ENCODE data around the gene CD2AP.
"Not testable (repeated sequence)": the region's sequence is repeated elsewhere in the genome, so short reads cannot be mapped to it uniquely, and the experiment has no call there.

The CD2AP gene

DNA sequence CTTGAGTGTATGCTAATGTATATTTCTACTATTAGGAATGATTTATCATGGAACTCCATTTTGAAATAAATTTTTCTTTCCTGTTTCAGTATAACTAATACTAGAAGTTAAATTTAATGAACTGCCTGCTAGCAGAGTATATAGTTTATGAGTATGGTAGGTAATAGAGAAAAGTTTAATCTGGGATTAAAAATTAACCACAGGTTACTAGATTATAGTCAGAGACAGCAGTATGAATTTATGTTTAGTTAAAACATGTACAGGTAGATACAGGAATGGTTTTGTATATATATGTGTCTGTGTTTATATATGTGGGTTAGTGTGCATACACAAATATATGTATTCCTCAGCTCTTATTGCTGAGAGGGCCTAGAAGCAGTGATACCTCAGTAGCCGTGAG lies 32.3 kb downstream of the CD2AP start:
- no peak for DNase-seq

DNA sequence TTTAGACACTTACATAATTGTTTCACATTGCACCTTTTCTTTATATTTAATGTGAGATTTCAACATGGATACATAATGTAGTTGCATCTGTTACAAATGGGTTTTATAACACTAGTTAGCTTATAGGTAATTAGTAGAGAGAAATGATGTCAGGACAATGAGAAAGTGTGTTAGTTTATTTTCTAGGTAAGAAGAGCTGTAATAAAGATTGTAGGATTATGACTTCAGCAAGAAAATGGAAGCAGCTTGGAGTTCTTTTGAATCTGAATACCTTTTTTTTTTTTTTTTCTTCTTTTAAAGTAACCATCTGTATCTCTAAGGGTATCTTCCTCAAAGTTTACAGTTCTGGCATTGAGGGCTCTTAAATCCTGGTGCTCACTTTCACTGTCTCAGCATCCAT lies 35.3 kb downstream of the CD2AP start:
- peak in 1 of 2 experiments; percentile 5 for DNase-seq

- DNase-seq: no peak
These were observed 41.7 kb downstream of the CD2AP start for GRCh38 chr6:47519279-47519678.

DNA sequence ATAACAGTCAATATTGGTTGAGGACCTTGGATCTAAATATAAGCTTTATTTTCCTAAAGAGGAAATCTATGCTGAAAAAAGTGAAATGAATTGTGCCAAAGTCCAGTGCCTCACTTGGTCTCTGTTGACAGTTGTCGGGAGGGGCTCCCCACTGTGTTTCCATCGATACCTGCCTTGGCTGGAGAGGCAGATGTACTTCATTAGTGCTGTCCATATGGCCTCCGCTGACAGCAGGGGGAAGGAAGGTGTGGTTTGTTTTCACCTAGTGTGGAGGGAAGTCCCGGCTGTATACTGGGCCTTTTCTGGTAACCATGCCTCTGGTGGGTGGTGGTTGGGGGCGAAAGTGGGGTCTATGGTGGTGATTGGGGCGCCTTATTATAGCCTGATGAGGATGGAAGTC lies 42.7 kb downstream of the CD2AP start:
- no peak for DNase-seq

GRCh38 chr6:47521961-47522360 lies 44.4 kb downstream of the CD2AP start:
- no peak for DNase-seq

DNA sequence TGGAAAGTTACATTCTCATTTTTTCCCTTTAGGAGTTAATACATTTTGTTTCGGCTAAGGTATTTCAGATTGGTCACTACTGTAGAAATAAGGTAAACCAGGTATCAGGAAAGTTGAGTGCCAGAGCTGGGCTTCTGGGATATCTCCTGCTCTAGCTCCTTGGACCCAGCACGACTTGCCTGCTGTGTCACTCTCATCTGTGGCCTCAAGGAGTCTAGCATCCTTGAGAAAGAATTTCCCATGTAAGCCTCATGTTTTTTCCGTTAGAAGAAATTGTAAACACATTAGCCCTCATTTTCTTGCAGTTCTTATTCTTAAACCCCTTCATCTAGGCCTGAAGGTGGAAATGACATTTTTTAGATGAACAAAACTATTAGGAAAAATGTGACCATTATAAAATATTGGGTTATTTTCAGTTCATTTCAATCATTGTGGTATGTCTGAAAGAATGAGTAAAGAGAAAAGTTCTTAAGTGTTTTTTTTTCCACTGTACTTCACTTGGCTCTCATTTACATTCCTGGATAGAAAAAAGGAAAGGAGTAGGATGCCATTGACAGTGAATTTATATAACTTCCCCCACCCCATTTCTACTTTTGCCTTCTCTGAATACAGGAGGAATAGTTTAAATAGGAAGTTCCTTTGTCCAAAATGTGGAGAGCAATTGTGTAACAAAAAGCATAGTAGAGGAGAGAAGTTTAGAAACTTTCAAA lies 46.7 kb downstream of the CD2AP start:
- no peak for DNase-seq

GRCh38 chr6:47525330-47526057 lies 47.9 kb downstream of the CD2AP start:
- no peak for DNase-seq

- DNase-seq: no peak
These were observed 49.7 kb downstream of the CD2AP start for GRCh38 chr6:47527274-47527673.

- DNase-seq: no peak
These were observed 52.1 kb downstream of the CD2AP start for GRCh38 chr6:47529734-47530133.

- no peak for DNase-seq
These were observed 55.5 kb downstream of the CD2AP start for GRCh38 chr6:47532981-47533585.

DNA sequence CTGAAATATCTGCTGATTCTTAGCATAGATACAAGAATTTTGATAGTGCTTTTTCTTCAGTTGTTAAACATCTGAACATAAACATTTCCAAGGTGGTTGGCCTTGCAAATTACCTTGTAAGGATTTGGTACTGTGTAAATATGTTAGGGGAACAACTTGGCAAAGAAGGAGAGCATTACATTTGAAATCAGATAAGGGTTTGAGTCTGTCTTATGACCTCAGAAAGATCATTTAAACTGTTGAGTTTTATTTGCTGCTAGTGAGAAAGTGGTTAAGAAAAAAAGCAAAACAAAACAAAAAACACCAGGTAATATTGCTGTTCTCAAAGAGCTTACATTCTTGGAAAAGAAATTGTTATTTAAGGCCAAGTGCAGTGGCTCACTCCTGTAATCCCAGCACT lies 56.5 kb downstream of the CD2AP start:
- no peak for DNase-seq

- DNase-seq: no peak
These were observed 58.0 kb downstream of the CD2AP start for GRCh38 chr6:47535316-47536225.

DNA sequence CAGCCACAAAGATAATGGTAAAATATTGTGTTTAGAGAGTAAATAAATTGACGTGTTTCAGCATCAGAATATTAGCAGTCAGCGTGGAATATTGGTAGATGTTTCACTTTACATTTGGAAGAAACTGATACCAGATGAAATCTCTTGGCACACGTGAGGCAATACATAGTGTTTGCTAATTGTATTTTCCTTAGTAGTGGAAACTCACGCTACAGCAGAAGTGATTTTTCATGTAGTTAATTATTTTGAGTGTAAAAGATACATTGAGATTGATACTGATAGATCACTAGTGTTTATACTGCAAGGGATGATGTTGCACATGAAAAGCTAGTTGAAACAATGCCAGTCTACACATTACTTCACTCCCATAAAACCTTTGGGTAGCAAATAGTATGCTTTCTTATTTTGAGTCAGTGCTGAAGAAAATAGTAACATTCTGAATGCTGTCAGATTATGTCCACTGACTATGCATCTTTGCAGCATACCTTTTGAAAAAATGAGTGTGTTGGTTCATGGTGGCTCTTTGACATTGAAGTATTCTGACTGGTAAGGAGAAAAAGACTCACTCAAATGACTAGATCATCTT lies 59.3 kb downstream of the CD2AP start:
- DNase-seq: no peak

DNA sequence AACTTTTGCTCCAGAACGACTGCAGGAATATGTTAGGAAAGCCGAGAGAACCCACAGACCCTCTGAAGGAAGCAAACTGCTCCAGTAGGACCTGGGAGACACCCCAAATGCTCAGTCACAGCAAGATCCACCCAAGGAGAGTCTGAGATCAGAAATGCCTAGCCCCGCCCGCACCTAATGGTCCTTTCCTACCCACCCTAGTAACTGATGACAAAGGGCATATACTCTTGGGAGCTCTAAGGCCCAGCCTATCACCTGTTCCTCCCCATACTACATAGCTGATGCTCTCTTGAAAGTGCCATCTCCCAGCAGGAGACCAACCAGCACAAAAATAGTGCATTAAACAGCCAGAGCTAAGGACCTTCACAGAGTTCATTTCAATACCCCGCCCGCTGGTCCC lies 67.6 kb downstream of the CD2AP start:
- DNase-seq: no peak

- DNase-seq: no peak
These were observed 74.1 kb downstream of the CD2AP start for GRCh38 chr6:47551670-47552069.

DNA sequence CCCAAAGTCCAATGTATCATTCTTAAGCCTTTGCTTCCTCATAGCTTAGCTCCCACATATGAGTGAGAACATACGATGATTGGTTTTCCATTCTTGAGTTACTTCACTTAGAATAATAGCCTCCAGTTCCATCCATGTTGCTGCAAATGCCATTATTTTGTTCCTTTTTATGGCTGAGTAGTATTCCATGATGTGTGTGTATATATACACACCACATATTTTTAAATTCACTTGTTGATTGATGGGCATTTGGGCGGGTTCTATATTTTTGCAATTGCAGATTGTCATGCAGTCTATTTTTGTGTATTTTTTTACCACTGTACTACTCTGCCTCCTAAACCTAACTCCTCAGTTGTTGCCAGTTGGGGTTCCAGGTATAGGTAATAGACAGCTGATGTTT lies 74.7 kb downstream of the CD2AP start:
- DNase-seq: no peak

DNA sequence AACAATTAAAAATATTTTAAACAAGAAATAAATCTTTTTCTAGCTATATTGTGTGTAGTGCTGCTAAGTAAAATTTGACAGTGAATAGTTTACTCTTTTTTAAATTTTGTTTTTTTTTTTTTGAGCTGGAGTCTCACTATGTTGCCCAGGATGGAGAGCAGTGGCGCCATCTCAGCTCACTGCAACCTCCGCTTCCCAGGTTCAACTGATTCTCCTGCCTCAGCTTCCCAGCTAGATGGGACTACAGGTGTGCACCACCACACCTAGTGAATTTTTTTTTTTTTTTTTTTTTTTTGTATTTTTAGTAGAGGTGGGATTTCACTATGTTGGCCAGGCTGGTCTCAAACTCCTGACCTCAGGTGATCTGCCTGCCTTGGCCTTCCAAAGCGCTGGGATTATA lies 75.7 kb downstream of the CD2AP start:
- not testable (repeated sequence) for DNase-seq

- not testable (repeated sequence) for DNase-seq
These were observed 78.9 kb downstream of the CD2AP start for GRCh38 chr6:47556459-47556858.

DNA sequence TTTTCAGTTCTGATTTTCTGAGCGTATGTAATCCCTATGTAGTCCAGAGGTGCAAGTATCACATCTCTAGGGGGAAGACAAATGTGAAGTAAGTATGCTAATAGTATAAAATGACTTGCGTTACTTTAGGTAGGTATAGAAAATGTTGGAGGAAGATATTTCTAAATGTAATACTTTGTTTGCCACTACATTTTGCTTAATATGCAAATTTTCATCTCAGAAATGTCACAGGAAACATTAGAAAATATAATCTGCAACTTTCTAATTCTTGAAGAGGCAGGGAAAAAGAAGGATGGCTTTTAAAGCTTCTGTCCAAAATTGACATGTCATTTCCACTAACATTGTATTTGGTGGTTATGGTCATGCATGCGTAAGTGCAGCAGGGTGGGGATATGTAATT lies 85.6 kb downstream of the CD2AP start:
- DNase-seq: no peak

- DNase-seq: not testable (repeated sequence)
These were observed 89.0 kb downstream of the CD2AP start for GRCh38 chr6:47566602-47567001.

DNA sequence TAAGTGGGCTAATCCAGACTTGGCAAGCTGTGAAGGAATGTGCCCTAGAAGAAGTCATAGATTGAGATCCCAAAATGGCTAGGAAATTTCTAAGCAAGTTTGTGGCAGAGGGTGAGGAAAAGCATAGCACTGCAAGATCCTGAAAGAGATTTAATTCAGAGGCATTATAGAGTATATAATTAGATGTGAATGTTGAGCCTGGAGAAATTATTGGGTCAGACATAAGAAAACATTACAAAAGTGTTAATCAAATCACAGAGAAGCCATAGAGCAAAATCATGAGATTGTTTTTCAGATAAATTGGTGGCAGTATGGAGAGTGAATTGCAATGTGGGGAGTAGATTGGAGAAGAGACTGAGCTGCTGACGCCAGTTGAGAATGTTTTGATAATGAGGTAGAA lies 90.0 kb downstream of the CD2AP start:
- no peak for DNase-seq

GRCh38 chr6:47571488-47571887 lies 93.9 kb downstream of the CD2AP start:
- DNase-seq: no peak

DNA sequence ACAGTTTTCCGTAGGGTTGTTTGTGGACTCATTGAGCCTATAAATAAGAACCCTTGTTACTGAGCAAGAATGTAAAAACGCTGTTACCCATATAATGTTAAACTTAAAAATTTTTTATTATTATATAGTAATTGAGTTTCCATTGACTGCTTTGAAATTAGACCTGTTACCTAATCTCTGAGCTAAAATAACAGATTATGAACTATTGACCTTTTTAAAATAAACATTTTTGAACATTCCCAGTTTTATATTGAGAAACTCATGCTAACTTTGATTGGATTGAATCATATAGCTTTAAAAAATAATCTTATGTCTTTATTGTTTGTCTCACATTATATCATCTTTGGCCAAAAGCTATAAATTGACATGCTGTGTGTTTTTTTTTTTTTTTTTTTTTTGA lies 95.5 kb downstream of the CD2AP start:
- no peak for DNase-seq

Data from SW 1271 (cell line).